ENCODE measurements around the gene CCDC38.

Gene CCDC38

DNA sequence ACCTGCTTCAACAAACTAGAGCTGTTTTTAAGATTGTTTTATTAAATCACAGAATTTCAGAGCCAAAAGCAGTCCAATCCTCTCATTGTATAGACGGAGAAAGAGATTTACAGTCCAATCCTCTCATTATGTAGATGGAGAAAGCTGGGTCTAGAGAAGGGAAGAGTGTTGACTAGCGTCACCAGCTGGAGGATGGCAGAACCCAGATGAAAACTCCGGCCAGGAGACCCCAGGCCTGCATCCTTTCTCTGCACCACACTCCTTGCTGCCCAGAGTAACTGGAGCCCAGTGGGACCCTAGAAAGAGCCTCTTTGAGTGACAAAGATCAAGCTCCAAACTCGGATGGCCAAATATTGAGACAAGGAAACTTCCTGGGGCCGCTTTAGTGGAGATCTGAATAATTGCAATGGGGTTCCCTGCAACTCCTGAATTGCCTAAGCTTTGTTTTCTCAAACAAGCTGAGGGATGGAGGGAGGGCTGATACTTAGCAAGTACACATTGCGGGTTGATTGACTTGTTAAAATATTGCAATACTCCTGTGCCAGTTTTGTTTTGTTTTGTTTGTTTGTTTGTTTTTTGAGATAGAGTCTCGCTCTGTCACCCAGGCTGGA is 13.2 kb upstream of the CCDC38 start:
- TF ChIP-seq, protein P1, sequence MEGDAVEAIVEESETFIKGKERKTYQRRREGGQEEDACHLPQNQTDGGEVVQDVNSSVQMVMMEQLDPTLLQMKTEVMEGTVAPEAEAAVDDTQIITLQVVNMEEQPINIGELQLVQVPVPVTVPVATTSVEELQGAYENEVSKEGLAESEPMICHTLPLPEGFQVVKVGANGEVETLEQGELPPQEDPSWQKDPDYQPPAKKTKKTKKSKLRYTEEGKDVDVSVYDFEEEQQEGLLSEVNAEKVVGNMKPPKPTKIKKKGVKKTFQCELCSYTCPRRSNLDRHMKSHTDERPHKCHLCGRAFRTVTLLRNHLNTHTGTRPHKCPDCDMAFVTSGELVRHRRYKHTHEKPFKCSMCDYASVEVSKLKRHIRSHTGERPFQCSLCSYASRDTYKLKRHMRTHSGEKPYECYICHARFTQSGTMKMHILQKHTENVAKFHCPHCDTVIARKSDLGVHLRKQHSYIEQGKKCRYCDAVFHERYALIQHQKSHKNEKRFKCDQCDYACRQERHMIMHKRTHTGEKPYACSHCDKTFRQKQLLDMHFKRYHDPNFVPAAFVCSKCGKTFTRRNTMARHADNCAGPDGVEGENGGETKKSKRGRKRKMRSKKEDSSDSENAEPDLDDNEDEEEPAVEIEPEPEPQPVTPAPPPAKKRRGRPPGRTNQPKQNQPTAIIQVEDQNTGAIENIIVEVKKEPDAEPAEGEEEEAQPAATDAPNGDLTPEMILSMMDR (IDR thresholded peaks at IDR 0.05), result no peak

DNA sequence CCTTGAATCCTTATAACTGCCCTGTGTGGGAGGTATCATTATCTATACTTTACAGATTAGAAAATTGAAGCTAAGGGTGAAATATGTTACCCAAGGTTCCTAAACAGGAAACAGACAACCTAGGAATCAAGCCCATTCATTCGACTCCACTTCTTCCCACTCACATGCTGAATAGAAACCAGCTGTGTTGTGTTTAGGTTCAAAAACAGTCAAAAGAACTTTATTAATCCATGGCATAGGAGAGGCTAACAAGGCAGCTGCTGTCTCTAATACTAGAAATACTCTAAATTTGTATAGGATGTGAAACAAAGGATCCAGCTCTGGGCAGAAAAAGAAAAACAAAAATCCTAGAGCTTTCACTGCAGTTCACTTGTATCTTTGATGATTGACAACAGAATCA is 10.6 kb upstream of the CCDC38 start:
- TF ChIP-seq, protein P1 (IDR thresholded peaks at IDR 0.05), result no peak

DNA sequence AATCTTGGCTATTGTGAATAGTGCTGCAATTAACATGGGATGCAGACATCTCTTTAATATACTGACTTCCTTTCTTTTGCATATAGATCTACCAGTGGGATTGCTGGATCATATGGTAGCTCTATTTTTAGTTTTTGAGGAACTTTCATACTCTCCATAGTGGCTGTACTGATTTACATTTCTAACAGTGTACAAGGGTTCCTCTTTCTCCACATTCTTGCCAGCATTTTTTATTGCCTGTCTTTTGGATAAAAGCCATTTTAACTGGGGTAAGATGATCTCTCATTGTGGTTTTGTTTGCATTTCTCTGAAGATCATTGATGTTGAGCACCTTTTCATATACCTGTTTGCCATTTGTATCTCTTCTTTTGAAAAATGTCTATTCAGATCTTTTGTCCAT is 9.1 kb upstream of the CCDC38 start:
- TF ChIP-seq, protein P1 (IDR thresholded peaks at IDR 0.05), result no peak

DNA sequence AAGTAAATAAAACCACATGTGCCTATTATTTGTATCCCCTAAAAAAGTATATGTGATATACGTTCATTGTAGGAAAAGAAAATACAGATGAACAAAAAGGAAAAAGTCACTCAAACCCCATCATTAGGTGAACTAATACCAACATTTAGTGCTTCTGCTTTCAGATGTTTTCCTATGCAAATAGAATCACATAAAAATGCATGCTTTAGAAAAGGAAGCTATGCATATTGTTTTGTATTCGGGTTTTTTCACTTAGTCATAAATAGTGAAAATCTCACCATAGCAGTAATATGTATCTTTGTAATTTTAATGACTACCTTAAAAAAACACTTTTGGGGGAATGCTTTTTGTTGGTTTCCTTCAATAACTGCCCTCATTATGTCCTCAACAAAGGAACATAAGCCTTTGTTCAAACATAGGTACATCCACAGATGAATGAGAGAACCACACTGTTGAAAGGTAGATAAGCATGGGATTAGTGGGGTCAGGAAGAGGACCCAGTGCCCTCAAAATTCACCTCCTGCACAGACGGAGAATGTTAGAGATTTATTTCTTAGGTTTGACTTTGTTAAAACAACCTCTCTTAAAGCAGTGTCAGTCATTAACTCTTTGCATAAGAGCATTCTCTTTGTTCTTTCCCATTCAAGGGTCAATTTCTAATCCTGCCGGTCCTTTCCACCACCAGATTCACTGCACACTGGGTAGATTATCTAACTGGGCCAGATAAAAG is 7.2 kb upstream of the CCDC38 start:
- TF ChIP-seq, protein P1 (IDR thresholded peaks at IDR 0.05), result no peak

DNA sequence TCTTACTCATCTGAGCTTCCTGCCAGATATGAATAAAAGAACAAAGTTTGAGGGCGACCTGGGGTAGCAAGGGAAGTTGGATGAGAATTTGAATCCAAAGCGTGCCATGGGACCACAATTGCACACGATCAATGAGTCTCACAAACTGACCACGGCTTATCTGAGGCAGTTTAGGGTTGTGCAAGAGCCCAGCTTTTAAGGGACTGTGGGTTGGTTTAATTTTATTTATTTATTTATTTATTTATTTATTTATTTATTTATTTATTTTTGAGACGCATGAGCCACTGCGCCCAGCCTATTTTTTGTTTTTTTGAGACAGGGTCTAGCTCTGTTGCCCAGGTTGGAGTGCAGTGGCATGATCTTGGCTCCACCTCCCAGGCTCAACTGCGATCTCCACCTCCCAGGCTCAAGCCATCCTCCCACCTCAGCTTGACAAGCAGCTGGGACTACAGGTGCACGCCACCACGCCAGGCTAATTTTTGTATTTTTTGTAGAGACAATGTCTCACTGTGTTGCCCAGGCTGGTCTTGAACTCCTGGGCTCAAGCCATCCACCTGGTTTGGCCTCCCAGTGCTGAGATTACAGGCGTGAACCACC is 1.8 kb upstream of the CCDC38 start:
- TF ChIP-seq, protein P1 (IDR thresholded peaks at IDR 0.05), result no peak

DNA sequence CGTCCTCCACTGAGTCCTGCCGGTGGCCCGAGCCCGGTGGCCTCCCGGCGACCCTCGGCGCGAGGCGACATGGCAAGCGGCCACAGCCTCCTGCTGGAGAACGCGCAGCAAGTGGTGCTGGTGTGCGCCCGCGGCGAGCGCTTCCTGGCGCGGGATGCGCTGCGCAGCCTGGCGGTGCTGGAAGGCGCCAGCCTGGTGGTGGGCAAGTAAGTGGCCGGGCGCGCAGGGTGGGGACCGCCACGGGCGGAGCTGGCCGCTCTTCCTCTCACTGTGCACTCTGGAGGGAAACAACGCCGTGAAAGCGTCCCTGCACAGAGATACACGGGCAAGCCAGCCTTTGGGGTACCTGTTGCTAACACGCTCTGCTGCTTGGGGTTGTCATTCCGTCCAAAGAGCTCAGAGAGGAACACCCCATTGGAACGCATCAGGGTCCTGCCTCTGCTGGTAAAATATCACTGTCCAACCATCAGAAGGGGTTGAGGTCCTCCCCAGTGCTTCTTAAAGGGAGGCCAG is 972 bp upstream of the CCDC38 start, which contains the start of gene AMDHD1:
Gene AMDHD1 (plus strand): TSS at position 2 of the 513 bp plus-strand sequence. CDS start 68 bp downstream, at position 70.
- TF ChIP-seq, protein P1 (IDR thresholded peaks at IDR 0.05), result peak; percentile 38; the same call in 1 of the 2 replicates

DNA sequence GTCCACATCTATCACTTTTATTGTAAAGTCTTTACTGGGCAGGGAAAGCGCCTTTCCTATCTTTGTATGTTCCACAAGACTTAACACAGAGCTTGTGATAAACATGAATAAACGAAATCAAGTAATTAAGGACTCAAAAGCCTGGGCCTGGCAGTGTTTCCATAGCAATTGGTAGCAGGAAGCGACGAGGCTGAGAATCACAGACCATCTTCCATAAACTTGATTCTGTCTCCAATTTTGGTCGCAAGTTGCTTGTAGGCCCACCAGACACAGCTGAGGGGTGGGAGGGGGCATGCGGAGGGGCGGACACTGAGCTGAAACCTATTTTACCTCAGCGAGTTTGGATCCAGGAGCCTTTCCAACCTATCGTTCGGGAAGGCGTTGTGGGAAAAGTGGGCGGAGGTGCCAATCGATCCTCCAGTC is 302 bp downstream of the CCDC38 start:
- TF ChIP-seq, protein P1 (IDR thresholded peaks at IDR 0.05), result no peak

All from LNCAP (cell line).